Parathyroid adenoma (tissue), 2 donors: ENCODE data around the gene MAPK1.
"Not testable (repeated sequence)": the region's sequence is repeated elsewhere in the genome, so short reads cannot be mapped to it uniquely, and the experiment has no call there.

ENCODE experiments used
- H2AFZ ChIP-seq: fragments of 300-600 bp; sonication (generic); one replicate; pipeline ENCODE4 v1.7.0; 2017; ENCODE audit warnings: antibody characterized with exemption, mild to moderate bottlenecking
- H3K27ac ChIP-seq: fragments of 300-600 bp; sonication (generic); one replicate; pipeline ENCODE4 v1.7.0; 2017
- H3K27me3 ChIP-seq: fragments of 300-600 bp; sonication (generic); one replicate; pipeline ENCODE4 v1.7.0; 2017; ENCODE audit warnings: low read length; ENCODE audit not compliant: control insufficient read depth, insufficient read depth
- H3K36me3 ChIP-seq: fragments of 300-600 bp; sonication (generic); one replicate; pipeline ENCODE4 v1.7.0; 2017; ENCODE audit warnings: low read length; ENCODE audit not compliant: control insufficient read depth, insufficient read depth
- H3K4me1 ChIP-seq: fragments of 300-600 bp; sonication (generic); one replicate; pipeline ENCODE4 v1.7.0; 2017; ENCODE audit warnings: control low read depth
- H3K4me2 ChIP-seq: fragments of 300-600 bp; sonication (generic); one replicate; pipeline ENCODE4 v1.7.0; 2017; ENCODE audit warnings: low read length
- H3K4me3 ChIP-seq: fragments of 300-600 bp; sonication (generic); one replicate; pipeline ENCODE4 v1.7.0; 2017; ENCODE audit warnings: low read depth, low read length
- H3K79me2 ChIP-seq: fragments of 300-600 bp; sonication (generic); one replicate; pipeline ENCODE4 v1.7.0; 2017; ENCODE audit warnings: control low read depth
- H3K9ac ChIP-seq: fragments of 300-600 bp; sonication (generic); one replicate; pipeline ENCODE4 v1.7.0; 2017; ENCODE audit warnings: mild to moderate bottlenecking
- H3K9me3 ChIP-seq: fragments of 300-600 bp; sonication (generic); one replicate; pipeline ENCODE4 v1.7.0; 2017; ENCODE audit warnings: low read length; ENCODE audit not compliant: control insufficient read depth
- TF ChIP-seq, protein P1 (sequence below): fragments of 300-600 bp; sonication (generic); IDR thresholded peaks from one replicate; pipeline ENCODE4 v1.7.0; 2017; ENCODE audit warnings: antibody characterized with exemption, mild to moderate bottlenecking
- donor health status: primary hyperparathyroidism.

The MAPK1 gene

GRCh38 chr22:21876486-21877176 lies 9.2 kb upstream of the MAPK1 start:
- Histone ChIP-seq H3K79me2 (no peaks in the 10 kb centered on the region), H3K27ac (no peak overlapping the region), H3K4me3 (no peak overlapping the region)

GRCh38 chr22:21874953-21875352 lies 7.5 kb upstream of the MAPK1 start:
- not testable (repeated sequence) for H3K4me2 ChIP-seq, H3K9ac ChIP-seq

More at GRCh38 chr22:21876486-21877176, 9.2 kb upstream of the MAPK1 start:
- H3K4me1 ChIP-seq = peaks cover 3% of the 10 kb centered on the region
- no peak overlapping the region for H2AFZ ChIP-seq
- H3K36me3 ChIP-seq = no peaks in the 10 kb centered on the region
- H3K4me2 ChIP-seq = no peak overlapping the region
- H3K9me3 ChIP-seq = no peaks in the 10 kb centered on the region
- no peak overlapping the region for H3K9ac ChIP-seq
- TF ChIP-seq, protein P1, sequence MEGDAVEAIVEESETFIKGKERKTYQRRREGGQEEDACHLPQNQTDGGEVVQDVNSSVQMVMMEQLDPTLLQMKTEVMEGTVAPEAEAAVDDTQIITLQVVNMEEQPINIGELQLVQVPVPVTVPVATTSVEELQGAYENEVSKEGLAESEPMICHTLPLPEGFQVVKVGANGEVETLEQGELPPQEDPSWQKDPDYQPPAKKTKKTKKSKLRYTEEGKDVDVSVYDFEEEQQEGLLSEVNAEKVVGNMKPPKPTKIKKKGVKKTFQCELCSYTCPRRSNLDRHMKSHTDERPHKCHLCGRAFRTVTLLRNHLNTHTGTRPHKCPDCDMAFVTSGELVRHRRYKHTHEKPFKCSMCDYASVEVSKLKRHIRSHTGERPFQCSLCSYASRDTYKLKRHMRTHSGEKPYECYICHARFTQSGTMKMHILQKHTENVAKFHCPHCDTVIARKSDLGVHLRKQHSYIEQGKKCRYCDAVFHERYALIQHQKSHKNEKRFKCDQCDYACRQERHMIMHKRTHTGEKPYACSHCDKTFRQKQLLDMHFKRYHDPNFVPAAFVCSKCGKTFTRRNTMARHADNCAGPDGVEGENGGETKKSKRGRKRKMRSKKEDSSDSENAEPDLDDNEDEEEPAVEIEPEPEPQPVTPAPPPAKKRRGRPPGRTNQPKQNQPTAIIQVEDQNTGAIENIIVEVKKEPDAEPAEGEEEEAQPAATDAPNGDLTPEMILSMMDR = no peak
- H3K27me3 ChIP-seq = no peaks in the 10 kb centered on the region

GRCh38 chr22:21873619-21874018 lies 6.2 kb upstream of the MAPK1 start:
- TF ChIP-seq, protein P1 = no peak
- Histone ChIP-seq H3K27me3 (no peaks in the 10 kb centered on the region), H3K27ac (no peak overlapping the region), H3K4me1 (peaks cover 3% of the 10 kb centered on the region), H3K79me2 (no peaks in the 10 kb centered on the region), H3K9me3 (no peaks in the 10 kb centered on the region), H3K4me2 (no peak overlapping the region), H2AFZ (no peak overlapping the region), H3K9ac (no peak overlapping the region), H3K4me3 (no peak overlapping the region), H3K36me3 (no peaks in the 10 kb centered on the region)

More at GRCh38 chr22:21874953-21875352, 7.5 kb upstream of the MAPK1 start:
- H3K79me2 ChIP-seq, H2AFZ ChIP-seq, H3K9me3 ChIP-seq, H3K27me3 ChIP-seq, H3K4me3 ChIP-seq, H3K36me3 ChIP-seq, H3K4me1 ChIP-seq, H3K27ac ChIP-seq: not testable (repeated sequence)

DNA sequence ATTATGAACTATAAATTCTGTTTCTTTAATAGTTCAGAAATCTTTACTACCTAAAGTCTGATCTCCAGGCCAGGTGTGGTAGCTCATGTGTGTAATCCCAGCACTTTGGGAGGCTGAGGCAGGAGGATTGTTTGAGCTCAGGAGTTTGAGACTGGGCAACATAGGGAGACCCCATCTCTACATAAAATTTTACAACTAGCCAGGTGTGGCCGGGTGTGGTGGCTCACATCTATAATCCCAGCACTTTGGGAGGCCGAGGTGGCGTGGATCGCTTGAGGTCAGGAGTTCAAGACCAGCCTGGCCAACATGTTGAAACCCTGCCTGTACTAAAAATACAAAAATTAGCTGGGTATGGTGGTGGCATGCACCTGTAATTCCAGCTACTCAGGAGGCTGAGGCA lies 5.3 kb upstream of the MAPK1 start:
- H3K9ac ChIP-seq, H3K9me3 ChIP-seq, H3K79me2 ChIP-seq, H3K27ac ChIP-seq, H3K36me3 ChIP-seq, H3K27me3 ChIP-seq, H3K4me1 ChIP-seq, H3K4me3 ChIP-seq, H2AFZ ChIP-seq, H3K4me2 ChIP-seq: not testable (repeated sequence)

GRCh38 chr22:21868651-21869050 lies 1.2 kb upstream of the MAPK1 start:
- H3K27me3 ChIP-seq = no peaks in the 10 kb centered on the region
- no peak overlapping the region for H3K4me3 ChIP-seq
- H3K9me3 ChIP-seq = no peaks in the 10 kb centered on the region
- no peak overlapping the region for H3K4me2 ChIP-seq
- H3K4me1 ChIP-seq = peaks cover 3% of the 10 kb centered on the region
- TF ChIP-seq, protein P1 = no peak
- peaks cover 11% of the 10 kb centered on the region for H3K79me2 ChIP-seq
- H2AFZ ChIP-seq = no peak overlapping the region
- no peaks in the 10 kb centered on the region for H3K36me3 ChIP-seq
- H3K27ac ChIP-seq = no peak overlapping the region
- H3K9ac ChIP-seq = no peak overlapping the region
